K562 (cell line): ENCODE measurements around the gene MRPL42. TPM values are rescaled to one million over a fixed set of nuclear protein-coding genes. Genes with fewer than 3 reads are reported as not detected.

Experiments
- CSDE1 ChIP-seq, 2 experiments: fragments of 450-650 bp; IDR thresholded peaks; 2 replicates each; pipeline ENCODE4 v1.6.1; 2016; ENCODE audit warnings: mild to moderate bottlenecking in 1 of 2
- FIP1L1 ChIP-seq: fragments of 200-400 bp; formaldehyde crosslinking; IDR thresholded peaks from 2 replicates; pipeline ENCODE4 v1.6.1; 2018; ENCODE audit warnings: mild to moderate bottlenecking, low read depth, low read length; ENCODE audit not compliant: poor library complexity, severe bottlenecking
- ID3 ChIP-seq, 2 experiments: fragments of 250-450 bp in 1 of 2; fragments of 450-650 bp in 1 of 2; sonication (Bioruptor Pico) in 1 of 2; IDR thresholded peaks; 2 replicates each; pipeline versions ENCODE4 v1.6.1 to v1.8.0; 2016 to 2021; ENCODE audit warnings: mild to moderate bottlenecking in 2 of 2, moderate library complexity in 2 of 2, missing compliant biosample characterization in 1 of 2, missing genetic modification characterization in 1 of 2
- L3MBTL2 ChIP-seq: fragments of 450-650 bp; IDR thresholded peaks from 2 replicates; pipeline ENCODE4 v1.6.1; 2016; ENCODE audit warnings: mild to moderate bottlenecking, moderate library complexity
- MYC ChIP-seq, 2 experiments: fragments of 250-450 bp in 1 of 2; sonication (Bioruptor Pico) in 1 of 2; IDR thresholded peaks; 2 replicates each; pipeline versions ENCODE4 v1.5.1 to v1.6.1; 2012 to 2021; ENCODE audit warnings: low read depth in 2 of 2, borderline replicate concordance in 1 of 2, improper control_type of control experiment in 1 of 2, low read length in 1 of 2, mild to moderate bottlenecking in 1 of 2, moderate library complexity in 1 of 2
- NKRF ChIP-seq: fragments of 450-650 bp; IDR thresholded peaks from 2 replicates; pipeline ENCODE4 v1.6.1; 2016; ENCODE audit warnings: borderline replicate concordance
- SETDB1 ChIP-seq: IDR thresholded peaks from one replicate; pipeline ENCODE4 v1.6.1; 2012; ENCODE audit warnings: low read length, control low read depth, inconsistent platforms
- SIN3A ChIP-seq, 2 experiments: fragments of 150-350 bp in 1 of 2; IDR thresholded peaks; 2 replicates each; pipeline ENCODE4 v1.6.1; 2011 to 2016; ENCODE audit warnings: borderline replicate concordance in 2 of 2, low read depth in 2 of 2, low read length in 2 of 2, mild to moderate bottlenecking in 2 of 2, moderate library complexity in 2 of 2; ENCODE audit not compliant: control insufficient read depth in 1 of 2
- SRSF3 ChIP-seq: fragments of 200-400 bp; formaldehyde crosslinking; IDR thresholded peaks from 2 replicates; pipeline ENCODE4 v1.6.1; 2016; ENCODE audit warnings: mild to moderate bottlenecking, low read length, moderate library complexity; ENCODE audit not compliant: insufficient read depth
- ZNF318 ChIP-seq, 2 experiments: fragments of 450-650 bp; IDR thresholded peaks; 2 replicates each; pipeline ENCODE4 v1.6.1; 2016; ENCODE audit warnings: mild to moderate bottlenecking in 2 of 2, borderline replicate concordance in 1 of 2, low read depth in 1 of 2, moderate library complexity in 1 of 2
- polyA plus RNA-seq, 8 experiments: library from polyadenylated mRNA; depleted of rRNA in 4 of 8; stranded (reverse) in 5 of 8; unstranded in 3 of 8; fragments of >200 nt; fragmentation: Nextera tagmentation in 2 of 8; fragmentation: Illumina TruSeq in 1 of 8; extraction: Ambion mirVana in 2 of 8; extraction: Trizol in 1 of 8; gene quantifications; 2 replicates each; pipeline versions ENCODE4 v1.2.1 to v1.2.3, GENCODE V29; 2011 to 2014; ENCODE audit warnings: inconsistent platforms in 1 of 8, missing spikeins in 1 of 8
- total RNA-seq, 7 experiments: library from RNA; depleted of rRNA in 6 of 7; stranded (reverse); fragments of >200 nt in 6 of 7; fragmentation: Illumina TruSeq in 2 of 7; extraction: Trizol in 2 of 7; gene quantifications; 2 replicates each; pipeline versions ENCODE4 v1.2.1 to v1.2.3, GENCODE V29; 2011 to 2021; ENCODE audit warnings: low replicate concordance in 1 of 7
- TF ChIP-seq, protein P1 (sequence below), 2 experiments: fragments of 450-650 bp; IDR thresholded peaks; 2 replicates each; pipeline ENCODE4 v1.6.1; 2016

The MRPL42 gene
- total and polyA plus RNA-seq, 9 of the 15 experiments (the other 6 are each of a cell fraction or from before 2014, with no cell fraction given), result 104 to 806 (median 218) TPM

- TF ChIP-seq, protein P1, sequence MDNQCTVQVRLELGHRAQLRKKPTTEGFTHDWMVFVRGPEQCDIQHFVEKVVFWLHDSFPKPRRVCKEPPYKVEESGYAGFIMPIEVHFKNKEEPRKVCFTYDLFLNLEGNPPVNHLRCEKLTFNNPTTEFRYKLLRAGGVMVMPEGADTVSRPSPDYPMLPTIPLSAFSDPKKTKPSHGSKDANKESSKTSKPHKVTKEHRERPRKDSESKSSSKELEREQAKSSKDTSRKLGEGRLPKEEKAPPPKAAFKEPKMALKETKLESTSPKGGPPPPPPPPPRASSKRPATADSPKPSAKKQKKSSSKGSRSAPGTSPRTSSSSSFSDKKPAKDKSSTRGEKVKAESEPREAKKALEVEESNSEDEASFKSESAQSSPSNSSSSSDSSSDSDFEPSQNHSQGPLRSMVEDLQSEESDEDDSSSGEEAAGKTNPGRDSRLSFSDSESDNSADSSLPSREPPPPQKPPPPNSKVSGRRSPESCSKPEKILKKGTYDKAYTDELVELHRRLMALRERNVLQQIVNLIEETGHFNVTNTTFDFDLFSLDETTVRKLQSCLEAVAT (IDR thresholded peaks at IDR 0.05), result no peak
- TF ChIP-seq MYC (IDR thresholded peaks at IDR 0.05; ENCODE audit: low read depth, low read length), result peak; percentile 54
- no peak for TF ChIP-seq MYC (CRISPR knock-in tag; IDR thresholded peaks at IDR 0.05; ENCODE audit: borderline replicate concordance, low read depth)
- no peak for TF ChIP-seq ZNF318 (IDR thresholded peaks at IDR 0.05; ENCODE audit: borderline replicate concordance in 1 of 2, low read depth in 1 of 2)
- TF ChIP-seq FIP1L1, result peak; percentile 14
- TF ChIP-seq SRSF3, result peak; percentile 63; the same call in 1 of the 2 replicates
- TF ChIP-seq CSDE1 (IDR thresholded peaks at IDR 0.05), result no peak
- no peak for TF ChIP-seq SETDB1
- TF ChIP-seq L3MBTL2, result peak; percentile 26; the same call in 1 of the 2 replicates
- TF ChIP-seq SIN3A (IDR thresholded peaks at IDR 0.05; ENCODE audit: borderline replicate concordance in 2 of 2, control insufficient read depth in 1 of 2, low read depth in 2 of 2, low read length in 2 of 2), result peak; percentile 14 to 69; a peak in 2 of 4 replicates
- peak; percentile 44; the same call in 1 of the 2 replicates for TF ChIP-seq NKRF
- TF ChIP-seq ID3 (CRISPR knock-in tag; IDR thresholded peaks at IDR 0.05), result no peak
- TF ChIP-seq ID3 (tag; IDR thresholded peaks at IDR 0.05), result 0 out of 2 replicates have a peak, but pooled peaks have one; percentile 64
These were observed 26.2 kb upstream of the MRPL42 start (continued) for GRCh38 chr12:93441081-93441616.
